Body of pancreas (tissue), 4 donors: ENCODE measurements around the gene CNOT10. TPM values are rescaled to one million over a fixed set of nuclear protein-coding genes. Genes with fewer than 3 reads are reported as not detected.
"Not testable (repeated sequence)": the region's sequence is repeated elsewhere in the genome, so short reads cannot be mapped to it uniquely, and the experiment has no call there.

Experiments used
- ATAC-seq: fragments of 150-250 bp; one replicate; pipeline ENCODE4 v1.9.1; 2016
- DNase-seq, 4 donors: peaks; one replicate each; pipeline ENCODE4 v3.0.0-alpha.2; 2019
- H3K27ac ChIP-seq, 4 donors: fragments of 200-600 bp; sonication (generic); 1 replicate in 3 of 4; 2 replicates in 1 of 4; pipeline versions ENCODE4 v1.5.1 to v1.6.1; 2016 to 2019; ENCODE audit warnings: mild to moderate bottlenecking in 1 of 4, mixed read lengths in 1 of 4, moderate library complexity in 1 of 4
- H3K27me3 ChIP-seq, 2 donors: fragments of 200-600 bp; sonication (generic); one replicate each; pipeline ENCODE4 v1.6.0; 2016; ENCODE audit warnings: mild to moderate bottlenecking in 1 of 2
- H3K36me3 ChIP-seq, 2 donors: fragments of 200-600 bp; sonication (generic); replicated peaks in 1 of 2; 2 replicates each; pipeline ENCODE4 v1.5.1; 2016; ENCODE audit warnings: low read depth in 2 of 2; ENCODE audit not compliant: insufficient read depth in 1 of 2
- H3K4me1 ChIP-seq: fragments of 200-600 bp; sonication (generic); one replicate; pipeline ENCODE4 v1.6.0; 2016
- H3K4me3 ChIP-seq, 2 donors: fragments of 200-600 bp; sonication (generic); 1 replicate in 1 of 2; 2 replicates in 1 of 2; pipeline ENCODE4 v1.5.1; 2016 to 2019
- H3K9me3 ChIP-seq, 3 donors: fragments of 200-600 bp; sonication (generic); 1 replicate in 2 of 3; 2 replicates in 1 of 3; pipeline ENCODE4 v1.5.1; 2016
- CTCF ChIP-seq, 7 experiments: fragments of 450-650 bp in 4 of 7; fragments of 200-600 bp in 3 of 7; sonication (generic) in 3 of 7; IDR thresholded peaks; one replicate each; pipeline ENCODE4 v1.5.1; 2016 to 2019; ENCODE audit warnings: antibody characterized with exemption in 7 of 7
- POLR2A ChIP-seq, 3 donors: fragments of 450-650 bp; IDR thresholded peaks; one replicate each; pipeline ENCODE4 v1.6.1; 2016; ENCODE audit warnings: antibody characterized with exemption in 3 of 3, mild to moderate bottlenecking in 2 of 3
- WGBS, 2 donors: methylation state at CpG; one replicate each; pipeline ENCODE4 v1.1.5; 2017; 5-methylcytosine and 5-hydroxymethylcytosine counted together
- intact Hi-C: fragments of 100-400 bp; cut with DNase I; formaldehyde crosslinking; loops from one replicate; pipeline ENCODE4 v1.15.1; 2023
- total RNA-seq, 2 donors: library from RNA; depleted of rRNA; stranded (reverse); fragments of >200 nt; gene quantifications; one replicate each; pipeline ENCODE4 v1.1.0, GENCODE V29; 2016

CNOT10 gene
- total RNA-seq, 2 donors from 2014 or later, result 10.4 to 22.1 TPM

- Histone ChIP-seq H3K9me3 (no peaks in the 10 kb centered on the region), H3K36me3 (no peaks in the 10 kb centered on the region), H3K27me3 (no peaks in the 10 kb centered on the region), H3K4me1 (peaks cover 8% of the 10 kb centered on the region), H3K27ac (no peak overlapping the region), H3K4me3 (no peak overlapping the region)
- no peak for DNase-seq
- no peak for TF ChIP-seq POLR2A (IDR thresholded peaks at IDR 0.05)
- no peak for TF ChIP-seq CTCF (IDR thresholded peaks at IDR 0.05)
- ATAC-seq, result no peak
- intact Hi-C loops, result no loop called here
- WGBS, 2 donors, result 58 to 77% methylated on average over 2 of the region's 2 CpGs
Observed at GRCh38 chr3:32797776-32798175, 112.8 kb downstream of the CNOT10 start.

- intact Hi-C loops, DNase-seq, H3K4me1 ChIP-seq, H3K36me3 ChIP-seq, H3K27ac ChIP-seq, ATAC-seq, H3K4me3 ChIP-seq, H3K9me3 ChIP-seq, H3K27me3 ChIP-seq: not testable (repeated sequence)
- WGBS, 2 donors, result 92 to 93% methylated on average over 5 of the region's 5 CpGs
Observed at GRCh38 chr3:32801440-32801839, 116.5 kb downstream of the CNOT10 start.

- intact Hi-C loops, result no loop called here
- H3K4me3 ChIP-seq, result no peak overlapping the region
- no peak overlapping the region for H3K27ac ChIP-seq
- peaks cover 0 to 18% of the 10 kb centered on the region in 2 donors for H3K27me3 ChIP-seq
- ATAC-seq (no peak), DNase-seq (no peak)
- no peaks in the 10 kb centered on the region for H3K36me3 ChIP-seq
- no peaks in the 10 kb centered on the region for H3K9me3 ChIP-seq
- peaks cover 16% of the 10 kb centered on the region for H3K4me1 ChIP-seq
- WGBS, 2 donors, result 4 to 9% methylated on average over 2 of the region's 2 CpGs
- TF ChIP-seq CTCF (IDR thresholded peaks at IDR 0.05) (no peak), POLR2A (IDR thresholded peaks at IDR 0.05) (no peak)
Observed at GRCh38 chr3:32813180-32813579, 128.2 kb downstream of the CNOT10 start.

- Histone ChIP-seq H3K9me3 (peaks cover 0 to 7% (median 0%) of the 10 kb centered on the region in 3 donors), H3K36me3 (no peaks in the 10 kb centered on the region), H3K4me1 (peaks cover 21% of the 10 kb centered on the region), H3K27me3 (peaks cover 0 to 27% of the 10 kb centered on the region in 2 donors), H3K4me3 (no peak overlapping the region), H3K27ac (no peak overlapping the region)
- ATAC-seq, result no peak
- intact Hi-C loops, result no loop called here
- 59 to 80% methylated on average over 6 of the region's 6 CpGs for WGBS, 2 donors
- DNase-seq, result no peak
- TF ChIP-seq POLR2A (IDR thresholded peaks at IDR 0.05) (no peak), CTCF (IDR thresholded peaks at IDR 0.05) (no peak)
Observed at GRCh38 chr3:32814361-32814760, 129.4 kb downstream of the CNOT10 start.

GRCh38 chr3:32815841-32816438 is 131.0 kb downstream of the CNOT10 start:
- H3K9me3 ChIP-seq, result peaks cover 0 to 15% (median 0%) of the 10 kb centered on the region in 3 donors
- no peak overlapping the region for H3K4me3 ChIP-seq
- 34 to 37% methylated on average over 21 of the region's 21 CpGs for WGBS, 2 donors
- peaks cover 0 to 41% of the 10 kb centered on the region in 2 donors for H3K27me3 ChIP-seq
- no peak overlapping the region for H3K27ac ChIP-seq
- intact Hi-C loops, result no loop called here
- H3K36me3 ChIP-seq, result no peaks in the 10 kb centered on the region
- ATAC-seq (no peak), DNase-seq (no peak)
- TF ChIP-seq CTCF (IDR thresholded peaks at IDR 0.05) (no peak), POLR2A (IDR thresholded peaks at IDR 0.05) (no peak)
- H3K4me1 ChIP-seq, result peaks cover 21% of the 10 kb centered on the region
